Adrenal gland (tissue), 12 donors: Measurements from ENCODE around the gene CACNA1G. TPM values are rescaled to one million over a fixed set of nuclear protein-coding genes. Genes with fewer than 3 reads are reported as not detected.
A peak's percentile ranks its signal among the peaks of the same experiment; 100 is the strongest.

Experiments
- DNase-seq, 7 donors: peaks; one replicate each; pipeline ENCODE4 v3.0.0-alpha.2; 2019 to 2020
- H3K27ac ChIP-seq, 5 donors: fragments of 200-600 bp; sonication (generic) in 4 of 5; 1 replicate in 3 of 5; 2 replicates in 2 of 5; pipeline versions ENCODE4 v1.5.1 to v1.8.0; 2016 to 2020; ENCODE audit warnings: mild to moderate bottlenecking in 1 of 5
- H3K27me3 ChIP-seq: fragments of 200-600 bp; 2 replicates; pipeline ENCODE4 v1.8.0; 2021
- H3K36me3 ChIP-seq, 2 donors: fragments of 200-600 bp; replicated peaks in 1 of 2; 1 replicate in 1 of 2; 2 replicates in 1 of 2; pipeline versions ENCODE4 v1.5.1 to v1.8.0; 2018 to 2022
- H3K4me1 ChIP-seq, 2 donors: fragments of 200-600 bp; replicated peaks in 1 of 2; 1 replicate in 1 of 2; 2 replicates in 1 of 2; pipeline versions ENCODE4 v1.5.1 to v1.8.0; 2018 to 2021
- H3K4me3 ChIP-seq, 4 donors: fragments of 200-600 bp; sonication (generic) in 3 of 4; one replicate each; pipeline ENCODE4 v1.5.1; 2016 to 2018
- H3K9me3 ChIP-seq, 3 donors: fragments of 200-600 bp; sonication (generic) in 1 of 3; replicated peaks in 1 of 3; 1 replicate in 2 of 3; 2 replicates in 1 of 3; pipeline versions ENCODE4 v1.5.1 to v1.8.0; 2016 to 2021
- POLR2A ChIP-seq, 2 donors: fragments of 450-650 bp; IDR thresholded peaks; one replicate each; pipeline ENCODE4 v1.6.1; 2017; ENCODE audit warnings: antibody characterized with exemption in 2 of 2, mild to moderate bottlenecking in 2 of 2, moderate library complexity in 1 of 2
- WGBS, 4 donors: extraction: QIAGEN DNeasy Blood & Tissue Kit in 2 of 4; methylation state at CpG; one replicate each; pipeline versions ENCODE4 v1.1.5 to v1.1.7; 2013 to 2017; 5-methylcytosine and 5-hydroxymethylcytosine counted together
- intact Hi-C, 2 donors: fragments of 100-400 bp; cut with DNase I; formaldehyde crosslinking; loops; one replicate each; pipeline versions ENCODE4 v1.14.1 to v1.15.0; 2022 to 2023
- polyA plus RNA-seq, 3 donors: library from polyadenylated mRNA; stranded (reverse); fragments of 200-250 nt in 2 of 3; fragments of 350-450 nt in 1 of 3; fragmentation: Illumina TruSeq in 1 of 3; extraction: RNeasy Lipid Tissue Mini Kit (QIAGEN cat#74804) in 1 of 3; gene quantifications; one replicate each; pipeline ENCODE4 v1.2.3, GENCODE V29; 2013 to 2014
- total RNA-seq, 9 donors: library from RNA; depleted of rRNA in 4 of 9; stranded (reverse); fragments of >200 nt in 4 of 9; fragments of 120-200 nt in 1 of 9; fragmentation: NEBNext Ultra II Directional in 1 of 9; extraction: Animal tissue kit (Norgen Biotek cat#: 25700) in 1 of 9; gene quantifications; one replicate each; pipeline versions ENCODE4 v1.1.0 to v1.2.4, GENCODE V29; 2013 to 2023
- TF ChIP-seq, protein P1 (sequence below), 6 experiments: fragments of 450-650 bp in 4 of 6; fragments of 200-600 bp in 2 of 6; sonication (generic) in 1 of 6; IDR thresholded peaks; 1 replicate in 5 of 6; 2 replicates in 1 of 6; pipeline versions ENCODE4 v1.5.1 to v1.8.0; 2016 to 2021; ENCODE audit warnings: antibody characterized with exemption in 6 of 6, mild to moderate bottlenecking in 2 of 6, moderate library complexity in 1 of 6
- donor health status: healthy with polysubstance abuse.
- donor health status: Bipolar disorder and iron deficiency.
- donor health status: DM: yes; HTN: yes; CAD: no.
- donor health status: DM: no; HTN: no; CAD: no.
- donor health status: DM: no; HTN: no; CAD: no.
- donor health status: DM: yes; HTN: yes; CAD: no.

CACNA1G gene
- total and polyA plus RNA-seq, 12 donors: 0.05 to 2.6 (median 0.14) TPM; not detected in 1

DNA sequence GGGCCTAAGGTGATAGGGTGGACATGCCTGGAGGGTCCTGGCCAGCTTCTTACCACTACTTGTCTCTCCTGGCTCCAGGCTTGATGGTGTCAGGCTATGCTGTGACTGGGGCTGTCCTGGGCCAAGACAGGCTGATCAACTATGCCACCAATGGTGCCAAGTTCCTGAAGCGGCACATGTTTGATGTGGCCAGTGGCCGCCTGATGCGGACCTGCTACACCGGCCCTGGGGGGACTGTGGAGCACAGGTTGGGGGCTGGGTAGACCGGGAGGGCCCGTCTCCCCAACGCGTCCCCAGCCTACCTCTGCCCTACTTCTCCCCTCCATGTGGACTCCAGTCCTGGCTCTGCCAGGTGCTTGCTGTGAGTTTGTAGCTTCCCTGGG is 9.1 kb upstream of the CACNA1G start:
- DNase-seq: no peak

DNA sequence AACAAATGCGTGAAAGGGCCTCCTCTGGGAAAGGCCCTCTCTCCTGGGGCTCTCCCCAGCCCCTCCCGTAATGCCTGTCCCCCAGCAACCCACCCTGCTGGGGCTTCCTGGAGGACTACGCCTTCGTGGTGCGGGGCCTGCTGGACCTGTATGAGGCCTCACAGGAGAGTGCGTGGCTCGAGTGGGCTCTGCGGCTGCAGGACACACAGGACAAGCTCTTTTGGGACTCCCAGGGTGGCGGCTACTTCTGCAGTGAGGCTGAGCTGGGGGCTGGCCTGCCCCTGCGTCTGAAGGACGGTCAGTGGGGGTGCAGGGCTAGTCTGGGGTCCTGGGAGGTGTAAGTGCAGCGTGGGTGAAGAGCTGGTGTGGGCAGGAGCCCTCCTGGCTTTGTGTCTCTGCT is 8.6 kb upstream of the CACNA1G start:
- Histone ChIP-seq H3K36me3 (peaks cover 0 to 9% of the 10 kb centered on the region in 2 donors), H3K27ac (no peak overlapping the region)
- TF ChIP-seq POLR2A (IDR thresholded peaks at IDR 0.05): no peak
- TF ChIP-seq, protein P1, sequence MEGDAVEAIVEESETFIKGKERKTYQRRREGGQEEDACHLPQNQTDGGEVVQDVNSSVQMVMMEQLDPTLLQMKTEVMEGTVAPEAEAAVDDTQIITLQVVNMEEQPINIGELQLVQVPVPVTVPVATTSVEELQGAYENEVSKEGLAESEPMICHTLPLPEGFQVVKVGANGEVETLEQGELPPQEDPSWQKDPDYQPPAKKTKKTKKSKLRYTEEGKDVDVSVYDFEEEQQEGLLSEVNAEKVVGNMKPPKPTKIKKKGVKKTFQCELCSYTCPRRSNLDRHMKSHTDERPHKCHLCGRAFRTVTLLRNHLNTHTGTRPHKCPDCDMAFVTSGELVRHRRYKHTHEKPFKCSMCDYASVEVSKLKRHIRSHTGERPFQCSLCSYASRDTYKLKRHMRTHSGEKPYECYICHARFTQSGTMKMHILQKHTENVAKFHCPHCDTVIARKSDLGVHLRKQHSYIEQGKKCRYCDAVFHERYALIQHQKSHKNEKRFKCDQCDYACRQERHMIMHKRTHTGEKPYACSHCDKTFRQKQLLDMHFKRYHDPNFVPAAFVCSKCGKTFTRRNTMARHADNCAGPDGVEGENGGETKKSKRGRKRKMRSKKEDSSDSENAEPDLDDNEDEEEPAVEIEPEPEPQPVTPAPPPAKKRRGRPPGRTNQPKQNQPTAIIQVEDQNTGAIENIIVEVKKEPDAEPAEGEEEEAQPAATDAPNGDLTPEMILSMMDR (IDR thresholded peaks at IDR 0.05): no peak

More for the DNA sequence above, 9.1 kb upstream of the CACNA1G start:
- H3K27me3 ChIP-seq: no peaks in the 10 kb centered on the region
- peaks cover 9 to 11% of the 10 kb centered on the region in 2 donors for H3K4me1 ChIP-seq
- intact Hi-C loops: loop anchor here in 1 of 2 donors (5.0 kb wide), 2 partner anchors 71 to 146 kb away; no protein-coding TSS in a partner anchor
- WGBS, 4 donors: 95 to 98% (median 96%) methylated on average over 5 to 8 of the region's 8 CpGs
- no peaks in the 10 kb centered on the region for H3K9me3 ChIP-seq
- TF ChIP-seq, protein P1 (IDR thresholded peaks at IDR 0.05): no peak
- TF ChIP-seq POLR2A (IDR thresholded peaks at IDR 0.05): no peak
- H3K36me3 ChIP-seq: peaks cover 0 to 9% of the 10 kb centered on the region in 2 donors
- H3K4me3 ChIP-seq: no peak overlapping the region
- peak overlapping the region in 2 of 5 donors; percentile 52 to 72 for H3K27ac ChIP-seq

DNA sequence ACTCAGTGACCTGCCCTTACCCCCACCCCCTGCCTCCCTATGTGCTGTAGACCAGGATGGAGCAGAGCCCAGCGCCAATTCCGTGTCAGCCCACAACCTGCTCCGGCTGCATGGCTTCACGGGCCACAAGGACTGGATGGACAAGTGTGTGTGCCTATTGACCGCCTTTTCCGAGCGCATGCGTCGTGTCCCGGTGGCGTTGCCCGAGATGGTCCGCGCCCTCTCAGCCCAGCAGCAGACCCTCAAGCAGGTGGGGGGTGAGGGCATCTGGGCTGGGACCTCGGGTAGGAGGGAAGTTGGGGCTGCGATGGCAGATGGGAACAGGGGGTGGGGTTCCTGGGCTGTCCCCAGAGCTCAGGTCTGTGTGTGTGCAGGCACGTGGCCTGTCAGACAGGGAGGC is 6.3 kb upstream of the CACNA1G start:
- 95 to 99% (median 96%) methylated on average over 15 to 17 of the region's 17 CpGs for WGBS, 4 donors
- DNase-seq: no peak

More for the DNA sequence above, 8.6 kb upstream of the CACNA1G start:
- H3K4me1 ChIP-seq: peaks cover 9 to 11% of the 10 kb centered on the region in 2 donors
- no peaks in the 10 kb centered on the region for H3K27me3 ChIP-seq
- 85 to 96% (median 94%) methylated on average over 3 to 12 of the region's 12 CpGs for WGBS, 4 donors
- DNase-seq: no peak
- no peaks in the 10 kb centered on the region for H3K9me3 ChIP-seq
- no peak overlapping the region for H3K4me3 ChIP-seq
- intact Hi-C loops: loop anchor here in 1 of 2 donors (5.0 kb wide), 2 partner anchors 70 to 145 kb away; no protein-coding TSS in a partner anchor

DNA sequence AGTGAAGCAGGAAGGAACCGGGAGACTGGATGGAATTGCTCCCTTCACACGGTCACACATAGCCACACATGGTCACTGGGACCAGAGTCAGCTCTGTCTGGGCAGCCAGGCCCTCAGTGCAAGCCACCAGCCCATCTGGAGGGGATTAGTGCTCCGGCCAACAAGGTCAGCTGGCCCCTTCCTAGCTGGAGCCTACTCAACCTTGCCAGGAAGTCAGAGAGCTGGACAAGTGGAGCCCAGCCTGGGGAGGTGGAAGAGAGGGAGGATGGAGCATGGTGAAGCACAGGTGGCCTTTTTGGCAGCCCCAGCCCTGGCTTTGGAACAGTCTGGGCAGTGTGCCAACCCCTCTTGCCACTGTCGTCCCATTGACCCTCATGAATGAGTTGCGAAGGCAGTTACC is 3.7 kb upstream of the CACNA1G start:
- intact Hi-C loops: no loop called here
- 53 to 74% (median 64%) methylated on average over 3 to 5 of the region's 5 CpGs for WGBS, 4 donors
- no peak overlapping the region for H3K27ac ChIP-seq

More for the DNA sequence above, 6.3 kb upstream of the CACNA1G start:
- no peaks in the 10 kb centered on the region for H3K27me3 ChIP-seq
- H3K4me3 ChIP-seq: no peak overlapping the region
- H3K27ac ChIP-seq: no peak overlapping the region
- H3K9me3 ChIP-seq: no peaks in the 10 kb centered on the region
- intact Hi-C loops: loop anchor here in 1 of 2 donors (5.0 kb wide), 2 partner anchors 68 to 143 kb away; no protein-coding TSS in a partner anchor
- no peak for TF ChIP-seq POLR2A (IDR thresholded peaks at IDR 0.05)
- TF ChIP-seq, protein P1 (IDR thresholded peaks at IDR 0.05): no peak
- H3K36me3 ChIP-seq: peaks cover 0 to 9% of the 10 kb centered on the region in 2 donors
- peaks cover 4 to 5% of the 10 kb centered on the region in 2 donors for H3K4me1 ChIP-seq

More for the DNA sequence above, 3.7 kb upstream of the CACNA1G start:
- H3K9me3 ChIP-seq: no peaks in the 10 kb centered on the region
- peak in 3 of 7 donors; percentile 42 to 49 (median 48) for DNase-seq
- no peaks in the 10 kb centered on the region for H3K36me3 ChIP-seq
- no peak overlapping the region for H3K4me3 ChIP-seq
- peaks cover 8% of the 10 kb centered on the region for H3K27me3 ChIP-seq
- TF ChIP-seq POLR2A (IDR thresholded peaks at IDR 0.05): no peak
- TF ChIP-seq, protein P1 (IDR thresholded peaks at IDR 0.05): no peak
- peaks cover 22 to 28% of the 10 kb centered on the region in 2 donors for H3K4me1 ChIP-seq
